Urinary bladder (tissue), 4 donors: ENCODE data around the gene CCDC91. TPM values are rescaled to one million over a fixed set of nuclear protein-coding genes. Genes with fewer than 3 reads are reported as not detected.

Experiments used
- DNase-seq: peaks from one replicate; pipeline ENCODE4 v3.0.0-alpha.2; 2015; ENCODE audit errors: extremely low spot score
- H3K27ac ChIP-seq: one replicate; pipeline ENCODE4 v1.5.1; 2013; ENCODE audit warnings: low read depth, mild to moderate bottlenecking, moderate library complexity
- H3K36me3 ChIP-seq: one replicate; pipeline ENCODE4 v1.6.1; 2013; ENCODE audit warnings: mild to moderate bottlenecking, moderate library complexity; ENCODE audit not compliant: insufficient read depth
- H3K4me1 ChIP-seq: one replicate; pipeline ENCODE4 v1.6.1; 2013; ENCODE audit warnings: mild to moderate bottlenecking, moderate library complexity; ENCODE audit not compliant: insufficient read depth
- H3K4me3 ChIP-seq: one replicate; pipeline ENCODE4 v1.5.1; 2013; ENCODE audit warnings: low read depth, low read length
- WGBS: extraction: QIAGEN DNeasy Blood & Tissue Kit; methylation state at CpG from one replicate; pipeline ENCODE4 v1.1.7; 2013; 5-methylcytosine and 5-hydroxymethylcytosine counted together
- polyA plus RNA-seq: library from polyadenylated mRNA; stranded (reverse); fragments of 200-250 nt; gene quantifications from one replicate; pipeline ENCODE4 v1.2.3, GENCODE V29; 2013
- total RNA-seq: library from RNA; depleted of rRNA; stranded (reverse); fragments of >200 nt; gene quantifications from one replicate; pipeline ENCODE4 v1.2.3, GENCODE V29; 2014
- donor health status: healthy with polysubstance abuse.
- donor health status: healthy.

The CCDC91 gene
- total and polyA plus RNA-seq, 2 donors = 26.2 to 53.5 TPM

DNA sequence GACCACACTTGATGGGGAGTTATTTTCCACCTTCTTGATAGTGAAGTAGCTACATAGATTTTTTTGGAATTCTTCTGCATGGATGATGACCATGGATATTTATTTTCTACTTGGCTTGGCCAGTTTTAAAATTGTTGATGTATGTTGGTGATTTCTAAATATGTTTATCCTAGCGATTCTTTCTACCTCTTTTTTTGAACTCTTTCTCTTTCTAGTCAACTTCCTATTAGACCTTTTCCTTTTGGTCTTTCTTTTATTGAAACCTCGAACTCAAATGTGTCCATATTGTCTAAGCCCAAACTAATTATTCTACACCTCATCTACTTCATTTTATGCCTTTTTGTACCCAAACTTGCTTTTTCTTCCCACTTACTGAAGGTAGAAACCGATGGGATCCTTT is 37.0 kb downstream of the CCDC91 start:
- no peaks in the 10 kb centered on the region for H3K4me1 ChIP-seq
- WGBS = 92% methylated on average over 3 of the region's 3 CpGs
- no peak for DNase-seq
- H3K4me3 ChIP-seq = no peak overlapping the region
- no peaks in the 10 kb centered on the region for H3K36me3 ChIP-seq
- no peak overlapping the region for H3K27ac ChIP-seq

GRCh38 chr12:28231248-28231647 is 41.0 kb downstream of the CCDC91 start:
- Histone ChIP-seq H3K4me3 (no peak overlapping the region), H3K36me3 (no peaks in the 10 kb centered on the region), H3K27ac (no peak overlapping the region), H3K4me1 (no peaks in the 10 kb centered on the region)
- DNase-seq = no peak

DNA sequence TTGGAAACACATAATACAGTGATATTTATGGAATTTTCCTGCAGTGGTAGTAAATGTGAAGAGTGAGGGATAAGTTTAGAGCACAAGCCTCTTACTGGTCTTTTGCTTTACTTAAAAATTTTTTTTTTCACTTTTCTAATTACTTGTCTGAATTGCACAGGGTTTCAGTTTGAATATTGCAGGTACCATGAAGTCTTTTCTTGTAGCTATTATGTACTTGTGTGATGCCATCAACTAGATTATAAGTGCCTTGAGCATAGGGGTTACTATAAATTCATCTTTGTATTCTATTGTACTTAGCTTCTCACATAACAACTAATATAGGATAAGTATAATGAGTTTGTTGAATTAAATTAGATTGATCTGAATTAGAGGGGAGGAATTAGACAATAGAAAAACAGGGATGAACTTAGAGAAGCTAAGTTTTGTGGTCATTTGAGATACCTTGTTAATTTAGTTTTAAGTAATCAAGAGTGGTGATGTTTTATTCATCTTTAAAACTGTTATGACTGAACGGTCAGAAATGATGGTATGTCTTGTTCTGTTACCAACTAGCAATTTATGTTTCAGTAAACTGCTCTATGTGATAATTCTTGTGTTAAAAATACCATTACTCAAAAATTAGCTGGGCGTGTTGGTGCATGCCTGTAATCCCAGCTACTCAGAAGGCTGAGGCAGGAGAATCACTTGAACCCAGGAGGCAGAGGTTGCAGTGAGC is 42.1 kb downstream of the CCDC91 start:
- 84% methylated on average over 2 of the region's 2 CpGs for WGBS
- Histone ChIP-seq H3K27ac (no peak overlapping the region), H3K4me1 (no peaks in the 10 kb centered on the region), H3K36me3 (no peaks in the 10 kb centered on the region), H3K4me3 (no peak overlapping the region)
- no peak for DNase-seq

GRCh38 chr12:28234444-28234843 is 44.2 kb downstream of the CCDC91 start:
- Histone ChIP-seq H3K27ac (no peak overlapping the region), H3K4me3 (no peak overlapping the region), H3K36me3 (no peaks in the 10 kb centered on the region), H3K4me1 (no peaks in the 10 kb centered on the region)
- no peak for DNase-seq

DNA sequence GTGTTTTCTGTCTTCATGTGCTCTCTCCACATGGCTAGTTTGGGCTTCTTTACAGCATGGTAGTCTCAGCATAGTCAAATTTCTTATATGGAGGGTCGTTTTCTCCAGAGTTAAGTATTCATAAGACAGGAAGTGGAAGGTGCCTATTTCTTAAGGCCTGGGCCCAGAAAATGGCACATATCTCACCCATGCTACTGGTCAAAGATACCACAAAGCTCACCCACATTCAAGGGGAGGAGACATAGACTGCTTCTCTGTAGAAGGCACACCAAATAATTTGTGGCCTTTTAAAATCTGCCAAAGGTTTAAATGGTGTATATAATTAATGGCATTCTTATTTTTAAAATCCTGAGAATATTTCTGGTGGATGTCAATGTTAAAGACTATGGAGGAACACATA is 44.8 kb downstream of the CCDC91 start:
- 74% methylated on average over 1 of the region's 1 CpG for WGBS

DNA sequence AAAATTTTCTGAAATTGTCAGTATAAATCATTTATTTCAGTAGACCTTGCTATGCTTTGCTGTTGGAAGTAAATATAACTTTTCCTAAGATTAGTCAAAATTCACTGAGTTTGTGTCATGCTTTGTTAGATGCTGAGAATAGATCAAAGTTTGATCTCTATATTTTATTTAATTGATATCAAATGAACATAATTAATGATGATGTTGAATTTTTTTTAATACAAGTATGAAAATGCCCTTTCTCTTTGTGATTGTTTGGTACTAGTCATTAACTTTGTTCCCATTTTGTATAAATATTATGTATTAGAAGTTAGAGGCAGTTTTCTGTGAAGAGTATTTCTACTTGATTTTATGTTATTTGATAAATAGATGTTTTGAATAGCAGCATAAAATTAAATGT is 45.7 kb downstream of the CCDC91 start:
- H3K4me3 ChIP-seq = no peak overlapping the region
- DNase-seq = no peak
- no peaks in the 10 kb centered on the region for H3K36me3 ChIP-seq
- H3K27ac ChIP-seq = no peak overlapping the region
- no peaks in the 10 kb centered on the region for H3K4me1 ChIP-seq

More for the DNA sequence above, 44.8 kb downstream of the CCDC91 start:
- DNase-seq = no peak
- H3K4me3 ChIP-seq = no peak overlapping the region
- no peaks in the 10 kb centered on the region for H3K4me1 ChIP-seq
- H3K36me3 ChIP-seq = no peaks in the 10 kb centered on the region
- no peak overlapping the region for H3K27ac ChIP-seq

DNA sequence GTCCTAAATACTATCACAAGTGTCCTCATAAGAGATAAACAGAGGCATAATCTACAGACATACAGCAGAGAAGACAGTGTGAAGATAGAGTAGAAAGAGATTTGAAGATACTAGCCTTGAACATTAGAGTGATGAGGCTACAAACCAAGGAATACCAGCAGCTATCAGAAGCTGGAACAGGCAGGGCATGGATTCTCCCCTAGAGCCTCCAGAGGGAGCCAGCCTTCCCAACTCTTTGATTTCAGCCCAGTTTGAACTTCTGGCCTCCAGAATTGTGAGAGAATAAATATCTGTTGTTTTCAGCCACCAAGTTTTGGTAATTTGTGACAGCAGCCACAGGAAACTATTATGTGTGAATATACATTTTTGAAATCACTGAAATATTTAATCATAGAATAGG is 47.2 kb downstream of the CCDC91 start:
- H3K4me1 ChIP-seq = no peaks in the 10 kb centered on the region
- no peak for DNase-seq
- no peak overlapping the region for H3K4me3 ChIP-seq
- no peak overlapping the region for H3K27ac ChIP-seq
- H3K36me3 ChIP-seq = no peaks in the 10 kb centered on the region

DNA sequence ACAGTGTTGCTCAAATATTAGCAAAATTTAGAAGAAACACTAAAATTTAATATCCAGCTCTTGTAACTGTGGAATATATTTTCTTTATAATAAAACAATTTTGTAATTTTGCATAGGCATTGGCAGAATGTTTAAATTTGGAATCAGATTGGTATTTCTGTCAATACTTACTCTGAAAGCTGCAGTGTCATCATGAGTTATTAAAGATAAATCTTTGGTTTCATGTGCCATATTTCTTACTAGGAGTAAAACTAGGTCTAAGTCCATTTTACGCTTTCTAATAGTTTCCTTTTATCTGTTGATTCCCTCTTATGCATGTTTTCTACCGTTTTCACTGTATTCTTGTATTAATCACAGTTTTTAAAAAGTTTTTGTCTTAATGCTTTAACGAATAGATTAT is 49.7 kb downstream of the CCDC91 start:
- Histone ChIP-seq H3K27ac (no peak overlapping the region), H3K36me3 (no peaks in the 10 kb centered on the region), H3K4me1 (no peaks in the 10 kb centered on the region), H3K4me3 (no peak overlapping the region)
- DNase-seq = no peak
- WGBS = 96% methylated on average over 3 of the region's 3 CpGs

DNA sequence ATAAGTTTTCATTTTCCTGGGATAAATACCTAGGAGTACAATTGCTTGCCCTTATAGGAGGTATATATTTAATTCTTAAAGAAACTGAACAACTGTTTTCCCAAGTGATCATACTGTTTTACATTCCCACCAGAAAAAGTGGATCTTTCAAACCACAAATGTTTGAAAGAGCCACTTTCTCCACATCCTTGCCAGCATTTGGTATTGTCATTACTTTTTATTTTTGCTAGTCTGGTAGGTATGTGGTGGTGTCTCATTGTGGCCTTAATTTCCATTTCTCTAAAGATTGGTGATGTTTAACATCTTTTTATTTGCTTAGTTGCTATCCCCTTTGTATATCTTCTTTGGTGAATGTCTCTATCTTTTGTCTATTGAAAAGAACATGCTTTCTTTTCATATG is 50.6 kb downstream of the CCDC91 start:
- Histone ChIP-seq H3K4me3 (no peak overlapping the region), H3K27ac (no peak overlapping the region), H3K36me3 (no peaks in the 10 kb centered on the region), H3K4me1 (no peaks in the 10 kb centered on the region)
- DNase-seq = no peak

DNA sequence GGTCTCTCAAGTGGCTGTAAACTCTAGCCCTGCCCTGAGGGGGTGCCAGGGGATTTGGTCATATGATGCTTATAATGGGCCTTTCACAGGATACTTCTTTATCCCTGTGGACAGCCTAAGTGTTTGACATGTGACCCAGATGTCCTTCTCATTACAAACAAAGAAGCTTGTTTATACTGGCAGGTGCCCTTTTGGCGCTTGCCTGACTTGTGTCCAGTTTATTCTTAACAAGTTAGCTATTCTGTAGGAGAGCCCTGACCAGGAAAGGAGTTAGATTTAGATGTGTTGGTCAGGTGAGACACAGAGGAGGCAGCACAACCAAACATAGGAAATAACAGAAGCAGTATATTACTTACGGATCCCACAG is 51.9 kb downstream of the CCDC91 start:
- Histone ChIP-seq H3K4me3 (no peak overlapping the region), H3K4me1 (no peaks in the 10 kb centered on the region), H3K36me3 (no peaks in the 10 kb centered on the region), H3K27ac (no peak overlapping the region)
- DNase-seq = no peak
- 92% methylated on average over 2 of the region's 2 CpGs for WGBS

GRCh38 chr12:28242496-28243309 is 52.4 kb downstream of the CCDC91 start:
- H3K4me1 ChIP-seq = no peaks in the 10 kb centered on the region
- no peak overlapping the region for H3K4me3 ChIP-seq
- no peak overlapping the region for H3K27ac ChIP-seq
- DNase-seq = no peak
- H3K36me3 ChIP-seq = no peaks in the 10 kb centered on the region
- WGBS = 83% methylated on average over 9 of the region's 9 CpGs

DNA sequence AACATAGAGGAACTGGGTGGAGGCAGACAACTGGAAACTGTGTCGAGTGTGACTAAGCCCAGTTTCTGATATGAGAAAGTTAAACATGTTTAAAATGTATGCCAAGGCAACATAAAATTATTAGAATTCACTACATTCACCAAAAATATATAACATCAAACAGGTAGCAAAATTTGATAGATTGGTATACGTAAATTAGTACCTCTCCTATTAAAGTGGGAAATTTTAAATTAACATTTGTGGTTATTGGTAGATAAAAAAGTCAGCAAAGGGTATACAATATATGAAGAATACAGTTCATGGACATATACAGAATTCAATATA is 53.0 kb downstream of the CCDC91 start:
- no peaks in the 10 kb centered on the region for H3K4me1 ChIP-seq
- H3K36me3 ChIP-seq = no peaks in the 10 kb centered on the region
- DNase-seq = no peak
- no peak overlapping the region for H3K4me3 ChIP-seq
- H3K27ac ChIP-seq = no peak overlapping the region
- WGBS = 81% methylated on average over 2 of the region's 2 CpGs

- no peak overlapping the region for H3K27ac ChIP-seq
- WGBS = 85% methylated on average over 7 of the region's 7 CpGs
- no peak for DNase-seq
- no peaks in the 10 kb centered on the region for H3K36me3 ChIP-seq
- H3K4me1 ChIP-seq = no peaks in the 10 kb centered on the region
- H3K4me3 ChIP-seq = no peak overlapping the region
These were observed 57.5 kb downstream of the CCDC91 start for GRCh38 chr12:28247806-28248205.

GRCh38 chr12:28248555-28249145 is 58.4 kb downstream of the CCDC91 start:
- H3K36me3 ChIP-seq = peaks cover 2% of the 10 kb centered on the region
- H3K27ac ChIP-seq = peak overlapping the region; percentile 10
- no peak overlapping the region for H3K4me3 ChIP-seq
- DNase-seq = no peak
- no peaks in the 10 kb centered on the region for H3K4me1 ChIP-seq
